H1 (cell line): ENCODE results near the gene UBE3B. TPM values are rescaled to one million over a fixed set of nuclear protein-coding genes. Genes with fewer than 3 reads are reported as not detected.

ENCODE experiments used
- CHD7 ChIP-seq: fragments of 300-600 bp; sonication (generic); IDR thresholded peaks from 2 replicates; pipeline ENCODE4 v1.7.1; 2012; ENCODE audit warnings: low read length, moderate library complexity, mild to moderate bottlenecking, inconsistent platforms; ENCODE audit not compliant: insufficient replicate concordance
- GTF2F1 ChIP-seq: IDR thresholded peaks from 2 replicates; pipeline ENCODE4 v1.6.1; 2012; ENCODE audit warnings: low read depth, low read length, improper control_type of control experiment, borderline replicate concordance
- POLR2AphosphoS5 ChIP-seq: IDR thresholded peaks from 2 replicates; pipeline ENCODE4 v1.6.1; 2011; ENCODE audit warnings: low read depth, low read length
- RAD21 ChIP-seq, 2 experiments: IDR thresholded peaks in 1 of 2; conservative IDR thresholded peaks in 1 of 2; 2 replicates each; pipeline ENCODE4 v1.6.1; 2011; ENCODE audit warnings: low read depth in 2 of 2, low read length in 2 of 2, improper control_type of control experiment in 1 of 2, inconsistent platforms in 1 of 2, mild to moderate bottlenecking in 1 of 2, moderate library complexity in 1 of 2
- SRF ChIP-seq: IDR thresholded peaks from 2 replicates; pipeline ENCODE4 v1.6.1; 2011; ENCODE audit warnings: mild to moderate bottlenecking, low read depth, low read length, moderate library complexity
- TAF7 ChIP-seq: optimal IDR thresholded peaks from 2 replicates; pipeline ENCODE3; 2011; ENCODE audit warnings: low read depth, mild to moderate bottlenecking, inconsistent platforms, low read length, moderate library complexity, borderline replicate concordance
- USF2 ChIP-seq: IDR thresholded peaks from 2 replicates; pipeline ENCODE4 v1.6.1; 2011; ENCODE audit warnings: low read length, improper control_type of control experiment
- polyA plus RNA-seq, 7 experiments: library from polyadenylated mRNA; depleted of rRNA in 3 of 7; stranded (reverse) in 5 of 7; unstranded in 2 of 7; fragments of >200 nt in 5 of 7; fragments of 200-250 nt in 2 of 7; gene quantifications; 1 replicate in 5 of 7; 2 replicates in 1 of 7; 4 replicates in 1 of 7; pipeline versions ENCODE4 v1.2.1 to v1.2.3, GENCODE V29; 2011 to 2013; ENCODE audit warnings: missing spikeins in 2 of 7, mixed read lengths in 2 of 7
- total RNA-seq: library from RNA; stranded (reverse); fragmentation: NEBNext Ultra II Directional; extraction: Animal tissue kit (Norgen Biotek cat#: 25700); gene quantifications from 2 replicates; pipeline ENCODE4 v1.2.1, GENCODE V29; 2021

UBE3B gene
- total and polyA plus RNA-seq, 2 of the 8 experiments (the other 6 are each of a cell fraction or from before 2014, with no cell fraction given) = 14.0 to 21.1 TPM

- TF ChIP-seq GTF2F1 = no peak
- no peak for TF ChIP-seq TAF7
- no peak for TF ChIP-seq POLR2AphosphoS5
- TF ChIP-seq SRF = no peak
- TF ChIP-seq RAD21 (IDR thresholded peaks at IDR 0.05 in 1 of 2, conservative IDR thresholded peaks at IDR 0.05 in 1 of 2; ENCODE audit: low read depth in 2 of 2, low read length in 2 of 2) = no peak
- TF ChIP-seq USF2 = no peak
- no peak for TF ChIP-seq CHD7
Measured at GRCh38 chr12:109575683-109576082, 98.2 kb downstream of the UBE3B start (continued).
